Upper lobe of left lung (tissue), 6 donors: ENCODE data around the gene TSHZ1. TPM values are rescaled to one million over a fixed set of nuclear protein-coding genes. Genes with fewer than 3 reads are reported as not detected.
A peak's percentile ranks its signal among the peaks of the same experiment; 100 is the strongest.

ENCODE experiments used
- ATAC-seq, 2 donors: fragments of 200-7000 bp; cut with Tn5 transposase; one replicate each; pipeline ENCODE4 v1.9.1; 2022; ENCODE audit warnings: mild to moderate bottlenecking in 2 of 2, moderate library complexity in 2 of 2; ENCODE audit not compliant: low FRiP score in 2 of 2
- DNase-seq, 2 donors: peaks; one replicate each; pipeline ENCODE4 v3.0.0-alpha.2; 2019 to 2020
- H3K27ac ChIP-seq, 4 donors: fragments of 200-600 bp; sonication (generic); one replicate each; pipeline ENCODE4 v1.5.1; 2016 to 2019
- H3K27me3 ChIP-seq, 4 donors: fragments of 200-600 bp; sonication (generic); one replicate each; pipeline ENCODE4 v1.5.1; 2017 to 2019
- H3K36me3 ChIP-seq, 4 donors: fragments of 200-600 bp; sonication (generic); one replicate each; pipeline ENCODE4 v1.5.1; 2016 to 2019
- H3K4me1 ChIP-seq, 4 donors: fragments of 200-600 bp; sonication (generic); one replicate each; pipeline ENCODE4 v1.5.1; 2018 to 2019
- H3K4me3 ChIP-seq, 4 donors: fragments of 200-600 bp; sonication (generic); one replicate each; pipeline ENCODE4 v1.5.1; 2017 to 2019; ENCODE audit warnings: mild to moderate bottlenecking in 2 of 4, moderate library complexity in 1 of 4
- H3K9me3 ChIP-seq, 4 donors: fragments of 200-600 bp; sonication (generic); one replicate each; pipeline ENCODE4 v1.5.1; 2018 to 2019
- CTCF ChIP-seq, 6 experiments: fragments of 450-650 bp in 4 of 6; fragments of 200-600 bp in 2 of 6; sonication (generic) in 2 of 6; IDR thresholded peaks; one replicate each; pipeline ENCODE4 v1.5.1; 2016 to 2019; ENCODE audit warnings: antibody characterized with exemption in 6 of 6
- EP300 ChIP-seq, 4 donors: sonication (generic); formaldehyde crosslinking; IDR thresholded peaks; one replicate each; pipeline ENCODE4 v1.5.1; 2017; ENCODE audit warnings: antibody characterized with exemption in 4 of 4, control low read depth in 2 of 4
- POLR2A ChIP-seq, 4 donors: fragments of 450-650 bp; IDR thresholded peaks; one replicate each; pipeline ENCODE4 v1.5.1; 2016 to 2017; ENCODE audit warnings: antibody characterized with exemption in 4 of 4, mild to moderate bottlenecking in 2 of 4
- POLR2AphosphoS5 ChIP-seq, 2 donors: sonication (generic); formaldehyde crosslinking; IDR thresholded peaks; one replicate each; pipeline ENCODE4 v1.5.1; 2017; ENCODE audit warnings: antibody characterized with exemption in 2 of 2
- whole genome bisulfite sequencing, 2 donors: methylation state at CpG; one replicate each; pipeline ENCODE4 v1.1.5; 2017 to 2018; 5-methylcytosine and 5-hydroxymethylcytosine counted together
- total RNA-seq, 6 donors: library from RNA; depleted of rRNA in 4 of 6; stranded (reverse); fragments of >200 nt in 4 of 6; gene quantifications; one replicate each; pipeline versions ENCODE4 v1.1.0 to v1.2.1, GENCODE V29; 2016 to 2021
- donor health status: DM: no; HTN: no; CAD: no; lungs with moderate emphysema.
- donor health status: DM: no; HTN: yes; CAD: no; lungs with severe emphysema.

TSHZ1 gene
- total RNA-seq, 6 donors from 2014 or later: 9.1 to 16.5 (median 14.3) TPM

- peaks cover 3 to 19% (median 8%) of the 10 kb centered on the region in 4 donors for H3K4me1 ChIP-seq
- H3K27me3 ChIP-seq: no peaks in the 10 kb centered on the region
- WGBS, 2 donors: 76 to 82% methylated on average over 6 of the region's 6 CpGs
- H3K4me3 ChIP-seq: no peak overlapping the region
- ATAC-seq (no peak), DNase-seq (no peak)
- TF ChIP-seq CTCF (IDR thresholded peaks at IDR 0.05) (no peak), POLR2A (IDR thresholded peaks at IDR 0.05) (no peak)
- H3K36me3 ChIP-seq: no peaks in the 10 kb centered on the region
- H3K27ac ChIP-seq: no peak overlapping the region
- H3K9me3 ChIP-seq: no peaks in the 10 kb centered on the region
Measured at GRCh38 chr18:75264195-75264594, 53.6 kb downstream of the TSHZ1 start.

GRCh38 chr18:75264926-75265597 lies 54.5 kb downstream of the TSHZ1 start:
- ATAC-seq (no peak), DNase-seq (no peak)
- Histone ChIP-seq H3K27ac (no peak overlapping the region), H3K36me3 (no peaks in the 10 kb centered on the region), H3K4me1 (peaks cover 3 to 19% (median 8%) of the 10 kb centered on the region in 4 donors), H3K27me3 (no peaks in the 10 kb centered on the region), H3K4me3 (peak overlapping the region in 1 of 4 donors; percentile 5), H3K9me3 (no peaks in the 10 kb centered on the region)
- TF ChIP-seq EP300 (IDR thresholded peaks at IDR 0.05) (no peak), POLR2A (IDR thresholded peaks at IDR 0.05) (no peak)
- 57 to 66% methylated on average over 11 of the region's 11 CpGs for WGBS, 2 donors

GRCh38 chr18:75265872-75266271 lies 55.3 kb downstream of the TSHZ1 start:
- no peak for TF ChIP-seq POLR2A (IDR thresholded peaks at IDR 0.05)
- WGBS, 2 donors: 89 to 94% methylated on average over 6 to 9 of the region's 9 CpGs
- DNase-seq (no peak), ATAC-seq (no peak)
- Histone ChIP-seq H3K9me3 (no peaks in the 10 kb centered on the region), H3K4me3 (no peak overlapping the region), H3K27me3 (no peaks in the 10 kb centered on the region), H3K27ac (no peak overlapping the region), H3K36me3 (no peaks in the 10 kb centered on the region), H3K4me1 (peaks cover 3 to 19% (median 8%) of the 10 kb centered on the region in 4 donors)

GRCh38 chr18:75267643-75268363 lies 57.2 kb downstream of the TSHZ1 start:
- TF ChIP-seq EP300 (IDR thresholded peaks at IDR 0.05): no peak
- TF ChIP-seq CTCF (IDR thresholded peaks at IDR 0.05): no peak
- TF ChIP-seq POLR2AphosphoS5 (IDR thresholded peaks at IDR 0.05): no peak
- TF ChIP-seq POLR2A (IDR thresholded peaks at IDR 0.05): no peak
- H3K27ac ChIP-seq: no peak overlapping the region
- peaks cover 3 to 19% (median 8%) of the 10 kb centered on the region in 4 donors for H3K4me1 ChIP-seq
- 53 to 54% methylated on average over 10 of the region's 10 CpGs for WGBS, 2 donors
- H3K4me3 ChIP-seq: no peak overlapping the region
- no peak for ATAC-seq
- H3K36me3 ChIP-seq: no peaks in the 10 kb centered on the region
- H3K27me3 ChIP-seq: no peaks in the 10 kb centered on the region
- no peak for DNase-seq
- H3K9me3 ChIP-seq: no peaks in the 10 kb centered on the region

GRCh38 chr18:75268364-75268646 lies 57.7 kb downstream of the TSHZ1 start:
- Histone ChIP-seq H3K27me3 (no peaks in the 10 kb centered on the region), H3K36me3 (no peaks in the 10 kb centered on the region), H3K4me3 (no peak overlapping the region), H3K9me3 (no peaks in the 10 kb centered on the region), H3K27ac (no peak overlapping the region), H3K4me1 (peaks cover 3 to 19% (median 8%) of the 10 kb centered on the region in 4 donors)
- DNase-seq: no peak
- ATAC-seq: no peak
- no peak for TF ChIP-seq EP300 (IDR thresholded peaks at IDR 0.05)
- TF ChIP-seq POLR2AphosphoS5 (IDR thresholded peaks at IDR 0.05): no peak
- no peak for TF ChIP-seq POLR2A (IDR thresholded peaks at IDR 0.05)
- no peak for TF ChIP-seq CTCF (IDR thresholded peaks at IDR 0.05)
- WGBS, 2 donors: 91 to 92% methylated on average over 5 of the region's 5 CpGs
